Measurements from ENCODE around the gene FADS3.
A peak's percentile ranks its signal among the peaks of the same experiment; 100 is the strongest.

Gene FADS3, protein sequence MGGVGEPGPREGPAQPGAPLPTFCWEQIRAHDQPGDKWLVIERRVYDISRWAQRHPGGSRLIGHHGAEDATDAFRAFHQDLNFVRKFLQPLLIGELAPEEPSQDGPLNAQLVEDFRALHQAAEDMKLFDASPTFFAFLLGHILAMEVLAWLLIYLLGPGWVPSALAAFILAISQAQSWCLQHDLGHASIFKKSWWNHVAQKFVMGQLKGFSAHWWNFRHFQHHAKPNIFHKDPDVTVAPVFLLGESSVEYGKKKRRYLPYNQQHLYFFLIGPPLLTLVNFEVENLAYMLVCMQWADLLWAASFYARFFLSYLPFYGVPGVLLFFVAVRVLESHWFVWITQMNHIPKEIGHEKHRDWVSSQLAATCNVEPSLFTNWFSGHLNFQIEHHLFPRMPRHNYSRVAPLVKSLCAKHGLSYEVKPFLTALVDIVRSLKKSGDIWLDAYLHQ

GRCh38 chr11:61891331-61892084, at the start of gene FADS3:
Gene FADS3, minus strand, starts transcription at chr11:61891545. Its CDS starts 164 bp downstream, at chr11:61891381.
- DNase-seq (ENCODE audit: low read depth), result peak; percentile 43

DNA sequence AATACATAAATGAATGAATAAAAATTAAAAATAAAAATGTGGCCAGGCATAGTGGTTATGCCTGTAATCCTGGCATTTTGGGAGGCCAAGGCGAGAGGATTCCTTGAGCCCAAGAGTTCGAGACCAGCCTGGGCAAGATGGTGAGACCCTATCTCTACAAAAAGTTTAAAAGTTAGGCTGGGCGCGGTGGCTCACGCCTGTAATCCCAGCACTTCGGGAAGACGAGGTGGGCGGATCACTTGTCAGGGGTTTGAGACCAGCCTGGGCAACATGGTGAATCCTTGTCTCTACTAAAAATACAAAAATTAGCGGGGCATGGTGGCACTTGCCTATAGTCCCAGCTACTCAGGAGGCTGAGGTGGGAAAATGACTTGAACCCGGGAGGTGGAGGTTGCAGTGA, 49.1 kb upstream of the FADS3 start:
- DNase-seq (ENCODE audit: low read depth), result no peak

DNA sequence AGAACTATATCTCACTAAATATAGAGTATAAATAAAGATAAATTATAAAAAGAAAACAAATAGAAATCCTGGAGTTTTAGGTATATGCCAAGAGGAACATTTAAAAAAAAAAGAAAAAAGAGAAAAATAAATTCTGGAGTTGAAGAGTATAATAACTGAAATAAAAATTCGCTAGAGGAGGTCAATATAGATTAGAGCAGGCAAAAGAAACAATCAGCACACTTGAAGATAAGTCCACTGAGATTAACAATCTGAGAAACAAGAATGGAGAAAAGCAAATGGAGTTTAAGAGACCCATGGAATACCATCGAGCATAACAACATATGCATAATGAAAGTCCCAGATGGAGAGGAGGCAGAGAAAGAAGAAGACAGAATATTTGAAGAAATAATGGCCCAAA, 44.5 kb upstream of the FADS3 start:
- no peak for DNase-seq (ENCODE audit: low read depth)

- DNase-seq (ENCODE audit: low read depth), result no peak
Measured at GRCh38 chr11:61930933-61931332, 39.6 kb upstream of the FADS3 start.

DNA sequence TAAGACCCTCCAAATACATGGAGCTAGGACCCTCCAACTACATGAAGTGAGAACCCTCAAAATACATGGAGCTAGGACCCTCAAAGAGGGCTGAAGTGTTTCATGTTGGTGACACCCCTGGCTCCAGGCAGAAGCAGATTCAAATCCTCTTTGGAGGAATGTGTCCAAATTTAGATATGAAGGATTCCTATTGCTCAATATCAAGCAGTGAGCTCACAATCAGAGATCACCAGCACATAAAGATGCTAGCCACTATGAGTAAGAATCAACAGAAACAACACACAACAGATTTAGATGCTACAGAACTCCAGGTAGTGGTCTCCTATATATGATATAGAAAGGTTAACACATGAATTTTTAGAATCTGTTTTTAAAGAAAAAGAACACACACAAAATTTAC, 37.3 kb upstream of the FADS3 start:
- no peak for DNase-seq (ENCODE audit: low read depth)

DNA sequence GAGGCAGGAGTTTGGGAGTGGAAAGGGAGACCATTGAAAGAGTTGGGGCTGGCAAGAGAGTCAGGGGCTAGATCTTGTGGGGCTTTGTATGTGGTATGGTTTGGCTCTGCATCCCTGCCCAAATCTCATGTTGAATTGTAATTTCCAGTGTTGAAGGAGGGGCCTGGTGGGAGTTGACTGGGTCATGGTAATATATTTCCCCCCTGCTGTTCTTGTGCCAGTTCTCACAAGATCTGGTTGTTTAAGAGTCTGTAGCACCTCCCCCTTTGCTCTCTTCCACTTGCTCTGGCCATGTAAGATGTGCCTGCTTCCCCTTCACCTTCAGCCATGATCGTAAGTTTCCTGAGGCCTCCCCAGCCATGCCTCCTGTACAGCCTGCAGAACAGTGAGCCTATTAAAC, 36.2 kb upstream of the FADS3 start:
- no peak for DNase-seq (ENCODE audit: low read depth)

- no peak for DNase-seq (ENCODE audit: low read depth)
Measured at GRCh38 chr11:61926235-61926634, 34.9 kb upstream of the FADS3 start.

- DNase-seq (ENCODE audit: low read depth), result no peak
Measured at GRCh38 chr11:61925736-61926135, 34.4 kb upstream of the FADS3 start.

GRCh38 chr11:61924064-61924455, 32.7 kb upstream of the FADS3 start:
- no peak for DNase-seq (ENCODE audit: low read depth)

DNA sequence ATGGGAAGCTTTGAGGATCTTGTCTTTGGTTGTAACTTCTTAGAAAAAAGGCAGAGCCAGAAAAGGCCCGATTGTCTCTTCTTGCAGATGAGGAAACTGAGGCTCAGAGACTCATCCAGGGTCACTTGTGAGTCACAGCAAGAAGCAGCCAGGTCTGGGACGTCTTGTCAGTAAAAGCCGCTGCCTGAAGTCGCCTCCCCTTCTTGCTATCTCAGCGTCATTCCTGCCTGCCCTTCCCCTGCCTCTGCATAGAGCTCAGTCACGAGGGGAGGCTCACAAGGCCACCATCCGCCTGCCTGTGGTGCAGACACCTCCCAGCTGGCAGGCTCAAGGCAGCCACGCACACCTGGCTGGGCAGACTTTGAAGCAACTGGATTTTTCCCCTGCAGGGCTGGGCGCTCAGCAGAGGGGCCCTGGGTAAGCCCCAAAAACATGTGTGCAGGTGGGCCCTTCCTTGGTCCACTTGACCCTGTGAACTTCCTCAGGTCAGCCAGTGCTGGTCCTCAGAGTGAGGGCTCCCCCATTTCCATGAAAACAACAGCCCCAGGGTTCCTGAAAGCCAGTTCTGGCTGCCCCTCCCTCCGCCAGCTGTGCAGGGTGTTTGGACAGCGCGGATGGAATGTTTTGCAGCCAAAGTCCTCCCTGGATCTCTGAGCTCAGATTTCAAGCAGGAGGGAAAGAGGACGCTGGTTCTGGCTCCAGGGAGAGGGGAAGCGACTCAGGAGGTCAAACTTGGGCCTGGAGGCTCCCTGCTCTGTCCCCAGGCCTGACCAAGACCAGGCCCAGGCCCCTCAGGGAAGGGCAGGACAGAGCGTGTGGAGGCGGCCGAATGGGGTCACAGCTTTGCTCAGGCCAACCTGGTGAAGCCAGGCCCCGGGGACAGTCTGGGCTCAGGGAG, 32.1 kb upstream of the FADS3 start:
- no peak for DNase-seq (ENCODE audit: low read depth)

- no peak for DNase-seq (ENCODE audit: low read depth)
Measured at GRCh38 chr11:61922539-61922938, 31.2 kb upstream of the FADS3 start.

DNA sequence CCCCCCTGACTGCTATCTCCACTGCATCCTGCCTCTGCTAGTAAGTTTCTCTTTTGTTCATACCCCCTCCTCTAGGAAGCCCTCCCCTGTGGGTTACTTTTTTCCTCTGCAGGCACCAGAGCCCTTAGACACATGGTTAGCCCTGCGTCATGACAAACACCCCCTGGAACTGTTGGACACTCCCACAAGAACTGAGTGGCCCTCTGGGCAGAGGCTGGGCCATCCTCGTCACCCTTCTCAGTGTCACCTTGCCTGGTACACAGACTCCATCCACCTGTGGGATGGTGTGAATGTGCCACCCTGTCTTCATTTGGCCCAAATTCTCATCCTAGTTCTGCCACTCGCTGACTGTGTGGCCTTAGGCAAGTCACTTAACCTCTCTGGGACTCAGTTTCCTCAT, 30.1 kb upstream of the FADS3 start:
- no peak for DNase-seq (ENCODE audit: low read depth)

- no peak for DNase-seq (ENCODE audit: low read depth)
Measured at GRCh38 chr11:61919705-61920631, 28.6 kb upstream of the FADS3 start.

DNA sequence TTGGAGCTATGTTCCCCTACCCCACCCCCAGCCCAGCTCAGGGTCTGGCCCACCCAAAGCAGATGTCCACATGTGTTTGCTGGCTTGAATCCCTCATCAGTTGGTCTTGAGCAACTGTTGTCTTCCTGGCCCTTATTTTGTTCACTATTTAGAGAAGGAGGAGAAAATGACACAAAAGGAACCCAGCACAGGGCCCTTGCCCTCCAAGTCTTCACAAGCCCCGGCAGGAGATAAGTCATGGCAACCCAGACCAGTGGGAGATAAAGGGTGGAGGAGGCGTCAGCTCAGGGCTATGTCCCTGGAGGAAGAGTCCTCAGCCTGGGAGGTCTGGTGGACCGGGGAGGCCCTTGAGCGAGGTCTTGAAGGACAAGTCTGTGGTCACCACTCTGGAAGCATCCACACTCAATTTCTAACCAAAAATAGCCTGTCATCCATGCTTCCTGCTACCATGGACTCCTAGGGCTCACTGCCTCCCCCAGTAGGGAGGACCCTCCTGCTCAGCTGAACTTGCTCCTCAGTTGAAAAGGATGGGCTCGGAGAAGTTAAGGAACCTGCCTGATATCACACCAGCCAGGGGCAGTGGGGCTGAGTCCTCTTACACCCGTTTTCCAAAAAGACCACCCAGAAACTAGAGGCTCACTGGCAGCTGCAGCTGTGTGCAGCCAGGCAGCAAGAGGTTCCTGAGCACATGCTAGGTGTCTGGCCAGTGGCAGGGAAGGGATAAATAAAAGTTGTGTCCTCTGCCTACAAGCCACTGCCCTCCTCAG, 27.8 kb upstream of the FADS3 start:
- DNase-seq (ENCODE audit: low read depth), result no peak

DNA sequence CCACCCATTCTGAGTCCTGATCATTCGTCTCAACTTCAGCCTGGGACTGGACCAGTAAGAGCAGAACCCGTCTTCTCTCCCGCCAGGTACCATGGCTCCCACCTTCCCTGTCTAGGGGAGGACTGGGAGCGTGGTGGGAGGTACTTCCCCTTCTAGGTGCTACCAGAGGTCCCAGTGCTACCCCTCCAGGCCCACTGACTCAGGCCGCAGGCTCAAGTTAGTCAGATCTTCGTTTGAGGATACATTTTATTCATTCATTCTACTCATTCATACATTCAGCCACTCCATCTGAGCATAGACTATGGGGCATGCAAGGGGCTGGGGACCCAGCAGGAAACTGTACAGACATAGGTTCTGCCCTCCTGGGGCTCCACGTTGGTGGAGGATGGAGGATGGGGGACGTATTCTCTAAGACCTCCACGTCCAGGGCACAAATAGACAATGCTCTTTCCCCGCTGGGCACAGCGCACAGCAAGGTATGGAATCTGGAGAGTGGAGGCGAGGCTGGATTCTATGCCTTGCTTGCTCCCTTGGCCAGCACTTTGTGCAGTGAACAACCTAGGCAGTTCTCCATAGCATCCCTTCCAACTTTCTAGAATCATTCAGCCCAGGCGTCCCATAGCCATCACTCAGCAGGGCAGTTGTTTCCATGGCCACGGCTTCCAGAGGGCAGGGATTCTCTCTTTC, 27.0 kb upstream of the FADS3 start:
- DNase-seq (ENCODE audit: low read depth), result no peak

DNA sequence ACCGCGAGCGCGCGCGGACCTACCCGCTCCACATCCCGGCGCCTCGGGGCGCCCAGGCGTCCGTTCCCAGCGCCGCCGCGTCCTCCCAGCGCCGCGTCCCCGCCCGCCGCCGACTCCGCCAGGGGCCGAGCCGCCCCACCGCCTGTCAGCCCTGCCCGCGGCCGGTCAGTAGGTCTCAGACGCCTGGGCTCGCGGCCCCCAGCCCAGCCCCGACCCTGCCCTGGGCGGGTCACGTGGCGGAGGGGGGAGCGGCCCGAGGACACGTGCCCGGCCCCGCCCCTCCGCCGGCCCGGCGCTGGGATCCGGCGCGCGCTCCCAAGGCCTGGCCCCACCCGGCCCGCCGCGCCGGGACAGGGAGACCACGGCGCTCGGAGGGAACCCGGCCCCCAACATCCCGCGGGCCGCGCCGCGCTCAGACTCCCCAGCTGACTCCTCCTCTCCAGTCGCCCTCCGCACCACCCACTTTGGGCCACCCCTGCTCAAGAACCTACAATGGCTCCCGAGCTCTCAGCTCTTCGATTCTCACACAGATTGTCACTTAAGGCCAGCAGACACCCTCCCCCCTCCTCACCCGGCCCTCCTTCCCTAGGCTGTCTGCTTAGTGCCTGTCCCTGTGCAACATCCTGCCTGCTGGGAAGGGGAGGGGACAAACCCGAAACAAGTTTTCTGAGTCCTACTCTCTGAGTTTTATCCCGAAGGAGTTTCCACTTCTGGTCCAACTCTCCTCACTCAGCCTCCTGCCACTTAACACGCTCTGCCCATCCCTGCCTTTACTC, 26.2 kb upstream of the FADS3 start, which contains the start of gene RAB3IL1:
Gene RAB3IL1 (minus strand): TSS at position 233 of the 776 bp plus-strand sequence. CDS start 199 bp downstream, at position 34.
- no peak for DNase-seq (ENCODE audit: low read depth)

- DNase-seq (ENCODE audit: low read depth), result no peak
Measured at GRCh38 chr11:61916737-61917333, 25.5 kb upstream of the FADS3 start.

GRCh38 chr11:61914471-61915171, 23.3 kb upstream of the FADS3 start:
- no peak for DNase-seq (ENCODE audit: low read depth)
